HG03108 (cell line): ENCODE results near the gene ADAMTS13.
"Not testable (repeated sequence)": the region's sequence is repeated elsewhere in the genome, so short reads cannot be mapped to it uniquely, and the experiment has no call there.

Experiments used
- ATAC-seq: cut with Tn5 transposase; IDR thresholded peaks from one replicate; pipeline ENCODE4 v1.9.1; 2021; ENCODE audit warnings: moderate library complexity; ENCODE audit not compliant: unreplicated experiment

ADAMTS13 gene

GRCh38 chr9:133391449-133391848 lies 30.7 kb upstream of the ADAMTS13 start:
- ATAC-seq: not testable (repeated sequence)

DNA sequence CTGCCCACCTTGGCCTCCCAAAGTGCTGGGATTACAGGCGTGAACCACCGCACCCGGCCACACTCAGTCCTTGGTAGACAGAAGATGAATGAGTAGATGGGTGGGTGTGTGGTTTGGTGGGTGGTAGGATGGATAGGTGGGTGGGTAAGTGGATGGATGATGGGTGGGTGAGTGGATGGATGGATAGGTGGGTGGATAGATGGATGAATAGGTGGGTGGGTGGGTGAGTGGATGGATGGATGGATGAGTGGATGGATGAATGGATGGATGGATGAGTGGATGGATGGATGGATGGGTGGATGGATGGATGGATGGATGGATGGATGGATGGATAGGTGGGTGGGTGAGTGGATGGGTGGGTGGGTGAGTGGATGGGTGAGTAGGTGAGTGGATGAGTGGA lies 29.9 kb upstream of the ADAMTS13 start:
- not testable (repeated sequence) for ATAC-seq

DNA sequence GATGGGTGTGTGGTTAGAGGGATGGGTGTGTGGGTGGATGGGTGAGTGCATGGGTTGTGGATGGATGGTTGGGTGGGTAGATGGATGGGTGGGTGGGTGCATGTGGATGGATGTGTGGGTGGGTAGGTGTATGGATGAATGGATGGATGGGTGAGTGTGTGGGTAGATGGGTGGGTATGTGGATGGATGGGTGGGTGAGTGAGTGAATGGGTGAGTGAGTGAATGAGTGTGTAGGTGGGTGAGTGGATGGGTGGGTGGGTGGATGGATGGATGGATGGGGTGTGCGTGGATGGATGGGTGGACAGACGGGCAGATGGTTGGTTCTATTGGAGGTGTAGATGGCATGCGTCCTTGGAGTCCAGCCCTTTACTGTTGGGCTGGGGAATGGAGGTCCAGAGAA lies 28.8 kb upstream of the ADAMTS13 start:
- ATAC-seq: no peak

DNA sequence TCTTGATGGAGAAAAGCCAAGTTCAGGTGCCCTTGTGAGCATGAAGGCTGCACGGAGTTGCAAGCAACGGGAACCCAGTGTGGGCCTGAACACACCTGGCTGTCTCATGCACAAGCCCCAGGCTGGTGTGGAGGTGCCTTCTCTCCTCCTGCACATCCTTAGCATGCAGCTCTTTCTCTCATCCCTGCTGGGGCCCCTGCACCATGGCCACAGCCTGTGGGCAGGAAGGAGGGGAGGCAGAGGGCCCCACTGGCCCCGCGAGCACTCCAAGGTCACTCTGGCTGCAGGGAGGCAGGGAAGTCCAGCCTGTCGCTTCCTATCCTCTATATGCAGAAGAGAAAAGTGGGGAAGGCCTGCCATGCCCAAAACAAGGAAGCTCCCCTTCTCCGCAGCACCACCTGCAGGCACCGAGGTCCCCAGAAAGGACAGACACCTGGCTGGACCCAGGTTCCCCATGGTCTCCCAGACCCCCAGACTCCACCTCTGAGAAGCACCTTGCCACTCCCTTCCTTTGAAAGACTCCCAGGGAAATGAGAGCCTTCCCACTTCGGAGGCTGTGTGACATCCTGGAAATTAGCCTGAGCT lies 27.4 kb upstream of the ADAMTS13 start:
- ATAC-seq: no peak

DNA sequence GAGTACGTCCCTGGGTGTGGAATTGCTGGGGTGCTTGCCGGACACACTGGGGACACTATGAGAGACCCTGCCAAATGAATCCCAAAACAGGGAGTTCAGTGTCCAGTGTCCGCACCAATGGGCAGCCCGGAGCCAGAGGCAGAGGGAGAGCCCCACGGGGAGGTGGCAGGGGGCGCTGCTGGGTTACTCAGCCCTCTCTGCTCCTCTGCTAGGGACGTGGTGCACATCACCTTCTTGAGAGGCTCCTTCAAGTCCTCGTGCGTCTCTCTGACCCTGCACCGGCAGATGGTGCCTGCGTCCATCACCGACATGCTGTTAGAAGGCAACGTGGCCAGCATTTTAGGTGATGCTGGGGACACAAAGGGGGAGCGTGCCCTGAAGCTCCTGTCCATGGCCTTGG lies 25.2 kb upstream of the ADAMTS13 start:
- ATAC-seq: no peak

GRCh38 chr9:133397370-133397769 lies 24.8 kb upstream of the ADAMTS13 start:
- ATAC-seq: no peak

DNA sequence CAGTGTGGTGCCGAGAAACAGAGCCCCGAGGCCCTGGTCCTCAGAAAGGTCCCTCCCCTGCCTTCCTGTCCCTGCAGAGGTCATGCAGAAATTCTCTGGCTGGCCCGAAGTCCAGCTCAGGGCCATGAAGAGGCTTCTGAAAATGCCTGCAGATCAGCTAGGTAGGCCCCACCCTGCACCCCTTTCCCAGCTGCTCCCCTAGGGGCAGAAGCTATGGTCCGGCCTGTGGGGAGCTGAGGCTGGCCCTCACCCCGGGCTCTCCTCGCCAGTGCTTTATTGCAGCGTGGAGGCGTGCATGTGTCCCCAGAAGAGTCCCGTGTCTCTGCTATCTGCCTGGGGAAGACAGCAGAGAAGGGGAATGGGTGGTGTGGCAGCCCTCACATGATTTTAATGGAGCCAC lies 24.3 kb upstream of the ADAMTS13 start:
- ATAC-seq: no peak

DNA sequence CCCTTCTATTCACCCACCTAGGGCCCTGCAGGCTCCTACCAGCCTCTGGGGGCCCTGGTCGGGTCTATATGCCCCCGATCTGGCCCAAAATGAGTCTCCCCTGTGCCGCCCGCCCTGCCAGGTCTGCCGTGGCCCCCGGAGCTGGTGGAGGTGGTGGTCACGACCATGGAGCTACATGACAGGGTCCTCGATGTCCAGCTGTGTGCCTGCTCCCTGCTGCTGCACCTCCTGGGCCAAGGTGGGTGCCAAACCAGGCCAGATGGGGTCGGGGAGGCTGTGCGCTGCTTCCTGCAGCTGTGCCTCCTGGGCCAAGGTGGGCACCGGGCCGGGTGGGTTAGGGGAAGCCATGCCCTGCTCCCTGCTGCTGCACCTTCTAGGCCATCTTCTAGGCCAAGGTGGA lies 21.9 kb upstream of the ADAMTS13 start:
- no peak for ATAC-seq

GRCh38 chr9:133401588-133401987 lies 20.6 kb upstream of the ADAMTS13 start:
- ATAC-seq: no peak

DNA sequence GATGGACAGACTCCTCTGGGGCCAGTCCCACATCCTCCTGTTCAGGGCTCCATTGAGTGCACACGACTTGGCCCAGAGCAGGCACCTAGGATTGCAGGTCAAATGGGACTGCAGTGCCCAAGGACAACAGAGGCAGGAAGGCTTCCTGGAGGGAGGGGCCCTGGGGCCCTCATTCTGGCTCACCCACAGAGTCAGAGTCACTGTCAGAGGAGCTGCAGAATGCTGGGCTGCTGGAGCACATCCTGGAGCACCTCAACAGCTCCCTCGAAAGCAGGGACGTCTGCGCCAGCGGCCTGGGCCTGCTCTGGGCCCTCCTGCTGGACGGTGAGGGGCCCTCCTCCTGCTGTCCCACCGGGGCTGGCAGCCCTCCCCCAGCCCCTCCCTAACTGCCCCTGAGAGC lies 19.5 kb upstream of the ADAMTS13 start:
- no peak for ATAC-seq

- ATAC-seq: no peak
These were observed 18.3 kb upstream of the ADAMTS13 start for GRCh38 chr9:133403766-133404453.

GRCh38 chr9:133404454-133405002 lies 17.6 kb upstream of the ADAMTS13 start:
- no peak for ATAC-seq

DNA sequence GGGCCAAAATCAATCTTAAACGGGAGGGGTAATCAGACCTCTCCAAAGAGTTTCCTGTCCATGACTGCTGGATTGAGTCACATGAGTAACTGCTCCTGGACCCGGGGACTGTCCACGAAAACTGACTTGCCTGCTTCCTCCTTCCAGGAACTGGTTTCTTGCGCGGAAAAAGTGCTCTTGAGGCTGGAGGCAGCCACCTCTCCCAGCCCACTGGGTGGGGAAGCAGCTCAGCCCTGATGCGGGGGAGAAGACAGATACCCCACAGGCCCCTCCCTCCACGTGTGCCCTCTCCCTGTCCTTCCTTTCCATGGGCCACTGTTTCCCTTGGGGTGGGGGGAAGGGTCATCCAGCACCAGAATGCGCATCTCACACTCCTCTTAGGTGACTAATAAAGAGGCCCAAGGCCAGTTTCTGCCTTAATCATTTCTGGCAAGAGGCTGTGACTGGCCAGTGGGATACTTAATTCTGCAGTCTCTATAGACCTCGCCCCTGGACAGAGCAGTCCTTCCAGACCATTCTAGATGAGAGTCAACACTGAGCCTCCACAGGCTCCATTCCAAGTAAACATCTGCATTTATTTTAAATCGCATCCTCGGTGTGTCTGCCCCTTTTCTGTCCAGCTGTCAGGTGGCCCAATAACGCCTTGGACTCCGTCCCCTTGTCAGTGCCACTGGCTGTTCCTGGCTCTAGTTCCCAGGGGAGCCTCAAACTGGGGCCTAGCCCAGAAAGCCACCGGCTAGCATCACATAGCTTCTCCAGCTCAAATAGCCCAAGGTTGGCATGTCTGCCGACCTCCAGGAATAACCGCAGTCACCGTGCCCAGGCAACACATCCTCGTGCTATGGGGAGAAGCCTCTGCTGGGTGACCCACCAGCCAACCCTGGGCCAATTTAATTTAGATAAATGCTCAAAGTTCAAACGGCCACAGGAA lies 16.4 kb upstream of the ADAMTS13 start:
- no peak for ATAC-seq

GRCh38 chr9:133406480-133407307 lies 15.5 kb upstream of the ADAMTS13 start:
- peak; percentile 51 for ATAC-seq

DNA sequence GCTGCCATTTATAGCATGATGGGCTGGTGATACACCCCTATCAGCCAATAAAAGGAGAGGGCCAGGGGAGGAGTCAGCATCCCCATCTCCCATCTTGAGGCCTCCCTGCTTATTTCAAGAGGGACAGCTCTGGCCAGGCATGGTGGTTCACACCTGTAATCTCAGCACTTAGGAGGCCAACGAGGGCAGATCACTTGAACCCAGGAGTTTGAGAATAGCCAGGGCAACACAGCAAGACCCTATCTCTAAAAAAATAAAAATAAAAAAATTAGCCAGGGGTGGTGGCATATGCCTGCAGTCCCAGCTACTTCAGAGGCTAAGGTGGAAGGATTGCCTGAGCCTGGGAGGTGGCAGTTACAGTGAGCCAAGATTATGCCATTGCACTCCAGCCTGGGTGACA lies 14.1 kb upstream of the ADAMTS13 start:
- ATAC-seq: no peak

DNA sequence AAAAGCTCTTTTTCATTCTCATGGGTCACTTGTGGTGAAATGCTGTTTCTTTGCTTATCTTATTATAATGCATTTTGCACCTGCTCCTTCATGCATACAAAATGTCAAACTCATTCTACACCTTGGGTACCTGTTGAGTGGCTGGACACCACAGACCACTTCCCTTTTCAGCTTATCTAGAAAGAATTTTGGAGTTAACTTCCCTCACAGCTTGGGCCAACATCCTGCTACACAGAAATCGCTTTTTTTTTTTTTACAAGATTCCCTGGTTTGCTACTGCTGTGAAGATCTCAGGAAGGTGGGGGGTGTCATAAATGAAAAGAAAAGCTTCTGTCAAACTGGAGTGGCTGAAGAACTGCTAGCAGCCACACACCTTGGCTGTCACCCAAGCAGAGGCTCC lies 7.0 kb upstream of the ADAMTS13 start:
- ATAC-seq: no peak

- ATAC-seq: peak; percentile 60
These were observed 4.4 kb upstream of the ADAMTS13 start, which contains the start of gene REXO4 for GRCh38 chr9:133417541-133418461. Gene REXO4 (minus strand): TSS chr9:133418010. CDS start chr9:133417844, 166 bp downstream.

GRCh38 chr9:133419005-133419404 lies 3.2 kb upstream of the ADAMTS13 start:
- ATAC-seq: no peak

DNA sequence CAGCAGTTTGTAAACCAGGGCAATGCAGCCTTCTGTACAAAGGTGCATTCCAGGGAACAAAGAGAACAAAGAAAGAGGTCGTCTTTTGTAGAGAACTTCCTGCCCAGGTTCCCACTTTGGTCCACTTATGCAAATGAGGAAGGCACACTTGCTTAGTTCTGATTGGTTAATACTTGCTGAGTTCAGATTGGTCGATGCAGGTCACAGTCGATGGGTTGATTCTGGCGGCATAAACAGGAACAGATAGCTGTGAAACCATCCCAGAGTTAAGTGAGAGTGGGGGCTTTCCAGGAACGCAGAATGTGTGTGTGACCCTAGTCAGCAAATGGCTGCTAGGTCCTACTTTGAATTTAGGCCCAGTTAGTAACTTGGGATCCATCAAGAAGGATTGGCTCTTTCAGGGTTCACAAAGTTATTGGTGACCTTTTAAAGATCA lies 1.8 kb upstream of the ADAMTS13 start:
- no peak for ATAC-seq
